ENCODE data around the gene LLPH. TPM values are rescaled to one million over a fixed set of nuclear protein-coding genes. Genes with fewer than 3 reads are reported as not detected.

Gene LLPH
- total and polyA plus RNA-seq, 2 donors from 2014 or later: 21.9 to 28.7 TPM

GRCh38 chr12:66132408-66132807 is 1.9 kb upstream of the LLPH start:
- H3K36me3 ChIP-seq (ENCODE audit: control insufficient read depth in 2 of 3, insufficient read depth in 3 of 3, low read length in 3 of 3): peaks cover 0 to 5% (median 3%) of the 10 kb centered on the region in 3 donors
- no peaks in the 10 kb centered on the region for H3K9me3 ChIP-seq (ENCODE audit: control insufficient read depth in 2 of 3, insufficient read depth in 1 of 3, low read length in 3 of 3)
- TF ChIP-seq CTCF (IDR thresholded peaks at IDR 0.05; ENCODE audit: borderline replicate concordance, extremely low read depth, insufficient read depth): no peak
- no peak overlapping the region for H3K4me3 ChIP-seq (ENCODE audit: low read length in 3 of 3)
- H3K9ac ChIP-seq (ENCODE audit: low read length in 3 of 3): no peak overlapping the region
- no peaks in the 10 kb centered on the region for H3K27me3 ChIP-seq (ENCODE audit: control insufficient read depth, insufficient read depth, low read length)
- DNase-seq (no peak), FAIRE-seq (no peak)
- intact Hi-C loops (cut with DNase I): no loop called here
- H3K27ac ChIP-seq (ENCODE audit: low read depth in 2 of 2, low read length in 2 of 2): no peak overlapping the region
- H3K4me1 ChIP-seq (ENCODE audit: control insufficient read depth in 2 of 3, insufficient read depth in 2 of 3, low read depth in 1 of 3, low read length in 3 of 3): peaks cover 0 to 5% (median 4%) of the 10 kb centered on the region in 3 donors

- Histone ChIP-seq H3K27ac (ENCODE audit: low read depth in 2 of 2, low read length in 2 of 2) (peak overlapping the region in 1 of 2 donors; percentile 33), H3K9ac (ENCODE audit: low read length in 3 of 3) (peak overlapping the region; percentile 72 to 96 (median 72)), H3K4me1 (ENCODE audit: control insufficient read depth in 2 of 3, insufficient read depth in 2 of 3, low read depth in 1 of 3, low read length in 3 of 3) (peaks cover 0 to 5% (median 4%) of the 10 kb centered on the region in 3 donors), H3K9me3 (ENCODE audit: control insufficient read depth in 2 of 3, insufficient read depth in 1 of 3, low read length in 3 of 3) (no peaks in the 10 kb centered on the region), H3K27me3 (ENCODE audit: control insufficient read depth, insufficient read depth, low read length) (no peaks in the 10 kb centered on the region), H3K36me3 (ENCODE audit: control insufficient read depth in 2 of 3, insufficient read depth in 3 of 3, low read length in 3 of 3) (peaks cover 0 to 6% (median under 1%) of the 10 kb centered on the region in 3 donors), H3K4me3 (ENCODE audit: low read length in 3 of 3) (peak overlapping the region; percentile 96 to 98 (median 97))
- TF ChIP-seq CTCF (IDR thresholded peaks at IDR 0.05; ENCODE audit: borderline replicate concordance, extremely low read depth, insufficient read depth): no peak
- FAIRE-seq: no peak
- intact Hi-C loops (cut with DNase I): no loop called here
- peak in 1 of 5 donors; percentile 27 for DNase-seq
These were observed 628 bp upstream of the LLPH start for GRCh38 chr12:66131067-66131688.

GRCh38 chr12:66129934-66130266 is 650 bp downstream of the LLPH start:
- no peak for TF ChIP-seq CTCF (IDR thresholded peaks at IDR 0.05; ENCODE audit: borderline replicate concordance, extremely low read depth, insufficient read depth)
- H3K9ac ChIP-seq (ENCODE audit: low read length in 3 of 3): peak overlapping the region; percentile 63 to 96 (median 72)

More at GRCh38 chr12:66129934-66130266, 650 bp downstream of the LLPH start:
- Histone ChIP-seq H3K4me1 (ENCODE audit: control insufficient read depth in 2 of 3, insufficient read depth in 2 of 3, low read depth in 1 of 3, low read length in 3 of 3) (peaks cover 0 to 5% (median 4%) of the 10 kb centered on the region in 3 donors), H3K9me3 (ENCODE audit: control insufficient read depth in 2 of 3, insufficient read depth in 1 of 3, low read length in 3 of 3) (no peaks in the 10 kb centered on the region), H3K4me3 (ENCODE audit: low read length in 3 of 3) (peak overlapping the region; percentile 96 to 98 (median 97)), H3K36me3 (ENCODE audit: control insufficient read depth in 2 of 3, insufficient read depth in 3 of 3, low read length in 3 of 3) (peaks cover 0 to 9% (median 0%) of the 10 kb centered on the region in 3 donors), H3K27me3 (ENCODE audit: control insufficient read depth, insufficient read depth, low read length) (no peaks in the 10 kb centered on the region), H3K27ac (ENCODE audit: low read depth in 2 of 2, low read length in 2 of 2) (no peak overlapping the region)
- FAIRE-seq (no peak), DNase-seq (peak in 1 of 5 donors; percentile 50)
- intact Hi-C loops (cut with DNase I): no loop called here

Data from kidney (tissue), 14 donors.